Neural cell (in vitro differentiated cells): Measurements from ENCODE around the gene ILDR2.

ENCODE experiments used
- CTCF ChIP-seq: fragments of 450-650 bp; IDR thresholded peaks from 2 replicates; pipeline ENCODE4 v1.5.1; 2014; ENCODE audit warnings: antibody characterized with exemption, mild to moderate bottlenecking, moderate library complexity; ENCODE audit not compliant: poor library complexity, severe bottlenecking
- EP300 ChIP-seq: fragments of 450-650 bp; conservative IDR thresholded peaks from 2 replicates; pipeline ENCODE4 v1.6.1; 2014; ENCODE audit warnings: antibody characterized with exemption, mild to moderate bottlenecking, moderate library complexity; ENCODE audit not compliant: poor library complexity, severe bottlenecking
- EZH2 ChIP-seq: fragments of 200-600, 300-800 bp; shearing (Covaris generic), sonication (generic); IDR thresholded peaks from 2 replicates; pipeline ENCODE4 v1.6.1; 2014; ENCODE audit warnings: antibody characterized with exemption, low read length, borderline replicate concordance, mild to moderate bottlenecking; ENCODE audit not compliant: insufficient read depth, poor library complexity, severe bottlenecking
- POLR2AphosphoS5 ChIP-seq: IDR thresholded peaks from 2 replicates; pipeline ENCODE4 v1.6.1; 2012
- SMC3 ChIP-seq: fragments of 450-650 bp; conservative IDR thresholded peaks from 2 replicates; pipeline ENCODE4 v1.6.1; 2014; ENCODE audit warnings: antibody characterized with exemption, mild to moderate bottlenecking, moderate library complexity; ENCODE audit not compliant: poor library complexity
- TAF1 ChIP-seq: IDR thresholded peaks from 2 replicates; pipeline ENCODE4 v1.6.1; 2012; ENCODE audit warnings: low read depth

GRCh38 chr1:166927701-166928100, 47.6 kb downstream of the ILDR2 start:
- no peak for TF ChIP-seq CTCF
- no peak for TF ChIP-seq EZH2
- TF ChIP-seq TAF1 = no peak
- TF ChIP-seq EP300 = no peak
- TF ChIP-seq SMC3 = no peak
- no peak for TF ChIP-seq POLR2AphosphoS5
